CD14-positive monocyte (primary cell): Measurements from ENCODE around the gene SEMA3G. TPM values are rescaled to one million over a fixed set of nuclear protein-coding genes. Genes with fewer than 3 reads are reported as not detected.

ENCODE experiments used
- DNase-seq, 3 donors: peaks; one replicate each; pipeline ENCODE4 v3.0.0-alpha.2; 2011 to 2022
- H2AFZ ChIP-seq: 2 replicates; pipeline ENCODE4 v1.6.0; 2012; ENCODE audit warnings: mild to moderate bottlenecking, low read depth, low read length, inconsistent platforms; ENCODE audit not compliant: insufficient read depth, poor library complexity, severe bottlenecking
- H3K27ac ChIP-seq, 2 donors: 1 replicate in 1 of 2; 2 replicates in 1 of 2; pipeline ENCODE4 v1.5.1; 2012 to 2013; ENCODE audit warnings: low read length in 2 of 2, control low read depth in 1 of 2, inconsistent platforms in 1 of 2, low read depth in 1 of 2, mild to moderate bottlenecking in 1 of 2
- H3K27me3 ChIP-seq, 2 donors: one replicate each; pipeline versions ENCODE4 v1.6.0 to v1.6.1; 2011 to 2013; ENCODE audit warnings: low read length in 2 of 2; ENCODE audit not compliant: control insufficient read depth in 2 of 2, insufficient read depth in 2 of 2
- H3K36me3 ChIP-seq, 2 donors: replicated peaks in 1 of 2; 1 replicate in 1 of 2; 2 replicates in 1 of 2; pipeline versions ENCODE4 v1.5.1 to v1.6.1; 2012 to 2013; ENCODE audit warnings: low read length in 2 of 2, control low read depth in 1 of 2, inconsistent platforms in 1 of 2, mild to moderate bottlenecking in 1 of 2; ENCODE audit not compliant: insufficient read depth in 2 of 2, control insufficient read depth in 1 of 2
- H3K4me1 ChIP-seq, 2 donors: 1 replicate in 1 of 2; 2 replicates in 1 of 2; pipeline versions ENCODE4 v1.5.1 to v1.6.1; 2012 to 2013; ENCODE audit warnings: low read length in 2 of 2, control low read depth in 1 of 2, inconsistent platforms in 1 of 2, mild to moderate bottlenecking in 1 of 2, moderate library complexity in 1 of 2; ENCODE audit not compliant: insufficient read depth in 2 of 2, control insufficient read depth in 1 of 2
- H3K4me2 ChIP-seq: replicated peaks from 2 replicates; pipeline ENCODE3; 2012; ENCODE audit warnings: low read length, moderate library complexity, mild to moderate bottlenecking; ENCODE audit not compliant: poor library complexity, severe bottlenecking; ENCODE audit errors: extremely low read depth
- H3K4me3 ChIP-seq, 3 experiments: fragments of 200-600 bp in 1 of 3; sonication (generic) in 1 of 3; replicated peaks in 1 of 3; 1 replicate in 2 of 3; 2 replicates in 1 of 3; pipeline ENCODE4 v1.5.1; 2011 to 2013; ENCODE audit warnings: low read length in 3 of 3, mild to moderate bottlenecking in 3 of 3, control low read depth in 2 of 3, low read depth in 2 of 3, inconsistent platforms in 1 of 3, moderate library complexity in 1 of 3
- H3K79me2 ChIP-seq: 2 replicates; pipeline ENCODE4 v1.6.0; 2012; ENCODE audit warnings: mild to moderate bottlenecking, control low read depth, inconsistent platforms, low read length, moderate library complexity; ENCODE audit not compliant: insufficient read depth
- H3K9ac ChIP-seq: 2 replicates; pipeline ENCODE4 v1.6.0; 2017; ENCODE audit warnings: low read length, mild to moderate bottlenecking; ENCODE audit not compliant: insufficient read depth, poor library complexity, severe bottlenecking
- H3K9me3 ChIP-seq, 2 donors: replicated peaks in 1 of 2; 1 replicate in 1 of 2; 2 replicates in 1 of 2; pipeline versions ENCODE4 v1.5.1 to v1.6.1; 2012 to 2013; ENCODE audit warnings: low read length in 2 of 2, control low read depth in 1 of 2; ENCODE audit not compliant: control insufficient read depth in 1 of 2, insufficient read depth in 1 of 2
- H4K20me1 ChIP-seq: 2 replicates; pipeline ENCODE4 v1.6.0; 2012; ENCODE audit warnings: mild to moderate bottlenecking, low read length, control low read depth, moderate library complexity; ENCODE audit not compliant: insufficient read depth
- H3K27ac Mint-ChIP-seq, 7 donors: one replicate each; pipeline ENCODE4 v1.8.0; 2020; ENCODE audit warnings: mild to moderate bottlenecking in 7 of 7, mixed read lengths in 7 of 7, moderate library complexity in 6 of 7, inconsistent platforms in 2 of 7
- H3K27me3 Mint-ChIP-seq, 3 donors: one replicate each; pipeline ENCODE4 v1.8.0; 2021 to 2022; ENCODE audit warnings: low read depth in 3 of 3, mild to moderate bottlenecking in 3 of 3, mixed read lengths in 3 of 3, moderate library complexity in 3 of 3, inconsistent platforms in 1 of 3
- H3K36me3 Mint-ChIP-seq, 2 donors: one replicate each; pipeline ENCODE4 v1.8.0; 2020; ENCODE audit warnings: mixed read lengths in 2 of 2, inconsistent platforms in 1 of 2, mild to moderate bottlenecking in 1 of 2
- H3K4me1 Mint-ChIP-seq: one replicate; pipeline ENCODE4 v1.8.0; 2020; ENCODE audit warnings: mild to moderate bottlenecking, mixed read lengths
- H3K4me3 Mint-ChIP-seq, 2 donors: one replicate each; pipeline ENCODE4 v1.8.0; 2020; ENCODE audit warnings: mild to moderate bottlenecking in 2 of 2, mixed read lengths in 2 of 2, moderate library complexity in 1 of 2
- H3K9me3 Mint-ChIP-seq, 7 donors: one replicate each; pipeline ENCODE4 v1.8.0; 2020 to 2022; ENCODE audit warnings: mixed read lengths in 7 of 7, mild to moderate bottlenecking in 6 of 7, moderate library complexity in 6 of 7, inconsistent platforms in 2 of 7
- WGBS: methylation state at CpG from one replicate; pipeline ENCODE4 v1.1.5; 2013; ENCODE audit warnings: missing lambda C conversion rate; ENCODE audit not compliant: insufficient coverage; 5-methylcytosine and 5-hydroxymethylcytosine counted together
- intact Hi-C, 2 donors: fragments of 100-400 bp; cut with micrococcal nuclease; formaldehyde crosslinking; loops; one replicate each; pipeline versions ENCODE4 v1.15.0 to v1.15.1; 2023
- polyA plus RNA-seq, 3 donors: library from polyadenylated mRNA; depleted of rRNA in 1 of 3; unstranded in 2 of 3; stranded (reverse) in 1 of 3; fragments of 300-500 nt in 2 of 3; fragments of >200 nt in 1 of 3; fragmentation: Illumina TruSeq in 2 of 3; gene quantifications; 1 replicate in 2 of 3; 2 replicates in 1 of 3; pipeline ENCODE4 v1.2.3, GENCODE V29; 2012 to 2021
- TF ChIP-seq, protein P1 (sequence below): fragments of 200-600 bp; IDR thresholded peaks from one replicate; pipeline ENCODE4 v1.8.0; 2022; ENCODE audit warnings: antibody characterized with exemption, mild to moderate bottlenecking

SEMA3G gene
- polyA plus RNA-seq, 3 donors = 0.03 TPM; not detected in 2

DNA sequence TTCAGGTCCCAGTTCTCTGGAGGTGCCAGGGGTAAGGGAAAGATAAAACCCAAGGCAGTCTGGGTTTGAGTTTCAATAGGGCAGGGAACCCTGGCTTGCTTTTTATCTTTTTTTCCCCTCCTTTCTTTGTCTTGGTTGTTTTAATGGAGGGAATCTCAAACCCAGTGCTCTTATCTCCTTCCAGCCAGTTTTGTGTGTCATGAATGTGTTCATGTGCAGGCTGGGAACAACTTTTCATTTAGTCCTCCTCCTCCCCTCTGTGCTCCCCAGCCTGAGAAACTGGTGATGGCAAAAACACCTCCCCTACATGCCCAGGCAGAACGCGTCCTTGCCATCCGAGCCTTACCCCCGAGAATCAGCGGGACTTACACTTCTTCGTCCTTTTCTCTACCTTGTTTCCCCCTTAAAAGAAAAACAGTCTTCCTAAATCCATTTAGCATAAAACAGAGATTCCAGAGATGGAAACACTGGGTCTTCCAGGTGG lies 10.9 kb downstream of the SEMA3G start:
- Histone ChIP-seq H2AFZ (no peak overlapping the region), H3K4me3 (no peak overlapping the region), H3K4me2 (no peak overlapping the region), H3K79me2 (no peaks in the 10 kb centered on the region), H4K20me1 (no peaks in the 10 kb centered on the region), H3K27ac (no peak overlapping the region), H3K9me3 (no peaks in the 10 kb centered on the region), H3K9ac (no peak overlapping the region), H3K4me1 (peaks cover 36 to 39% of the 10 kb centered on the region in 2 donors), H3K36me3 (no peaks in the 10 kb centered on the region), H3K27me3 (no peaks in the 10 kb centered on the region)
- Mint-ChIP-seq H3K27me3 (peaks cover 2 to 9% (median 6%) of the 10 kb centered on the region in 3 donors), H3K27ac (no peak overlapping the region), H3K4me1 (peaks cover 41% of the 10 kb centered on the region), H3K9me3 (peaks cover 0 to 3% (median 0%) of the 10 kb centered on the region in 7 donors), H3K4me3 (peak overlapping the region in 1 of 2 donors; percentile 26), H3K36me3 (no peaks in the 10 kb centered on the region)
- no peak for DNase-seq
- intact Hi-C loops = no loop called here
- 97% methylated on average over 6 of the region's 6 CpGs for WGBS
- TF ChIP-seq, protein P1, sequence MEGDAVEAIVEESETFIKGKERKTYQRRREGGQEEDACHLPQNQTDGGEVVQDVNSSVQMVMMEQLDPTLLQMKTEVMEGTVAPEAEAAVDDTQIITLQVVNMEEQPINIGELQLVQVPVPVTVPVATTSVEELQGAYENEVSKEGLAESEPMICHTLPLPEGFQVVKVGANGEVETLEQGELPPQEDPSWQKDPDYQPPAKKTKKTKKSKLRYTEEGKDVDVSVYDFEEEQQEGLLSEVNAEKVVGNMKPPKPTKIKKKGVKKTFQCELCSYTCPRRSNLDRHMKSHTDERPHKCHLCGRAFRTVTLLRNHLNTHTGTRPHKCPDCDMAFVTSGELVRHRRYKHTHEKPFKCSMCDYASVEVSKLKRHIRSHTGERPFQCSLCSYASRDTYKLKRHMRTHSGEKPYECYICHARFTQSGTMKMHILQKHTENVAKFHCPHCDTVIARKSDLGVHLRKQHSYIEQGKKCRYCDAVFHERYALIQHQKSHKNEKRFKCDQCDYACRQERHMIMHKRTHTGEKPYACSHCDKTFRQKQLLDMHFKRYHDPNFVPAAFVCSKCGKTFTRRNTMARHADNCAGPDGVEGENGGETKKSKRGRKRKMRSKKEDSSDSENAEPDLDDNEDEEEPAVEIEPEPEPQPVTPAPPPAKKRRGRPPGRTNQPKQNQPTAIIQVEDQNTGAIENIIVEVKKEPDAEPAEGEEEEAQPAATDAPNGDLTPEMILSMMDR = no peak

DNA sequence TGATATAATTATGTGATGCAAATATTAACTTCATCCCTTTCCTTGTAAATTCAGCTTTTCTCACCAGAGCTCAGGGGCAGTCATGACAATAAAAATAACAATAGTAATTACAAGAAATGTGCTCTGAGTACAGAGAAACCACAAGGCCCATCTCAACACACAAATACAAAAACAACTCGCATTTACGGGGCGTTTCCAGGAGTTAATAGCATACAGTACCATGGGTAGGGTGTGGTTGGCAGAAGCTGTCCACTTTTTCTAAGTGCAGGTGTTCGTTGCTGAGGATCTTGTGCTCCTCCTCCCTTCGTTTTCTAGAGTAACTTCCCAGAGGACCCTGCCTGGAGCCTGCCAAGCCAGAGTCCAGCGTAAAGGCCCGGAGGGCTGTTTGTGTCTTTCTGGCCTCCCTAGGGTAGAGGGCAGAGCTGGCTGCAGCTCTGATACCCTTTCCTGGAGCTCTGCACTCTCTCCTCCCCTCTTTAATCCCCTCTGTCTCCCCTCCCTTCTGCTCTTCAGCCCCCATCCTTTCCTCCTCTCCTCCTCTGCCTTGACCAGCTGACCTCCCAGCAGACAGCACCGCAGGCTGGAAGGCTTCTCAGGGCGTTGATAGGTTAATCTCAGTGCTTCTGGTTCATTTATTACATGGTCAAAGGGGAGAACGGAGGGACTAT lies 11.4 kb downstream of the SEMA3G start:
- intact Hi-C loops = no loop called here
- DNase-seq = no peak

More for the DNA sequence above, 11.4 kb downstream of the SEMA3G start:
- Histone ChIP-seq H2AFZ (no peak overlapping the region), H3K4me3 (no peak overlapping the region), H3K27ac (no peak overlapping the region), H3K4me1 (peaks cover 36 to 43% of the 10 kb centered on the region in 2 donors), H3K4me2 (no peak overlapping the region), H3K9me3 (no peaks in the 10 kb centered on the region), H3K36me3 (no peaks in the 10 kb centered on the region), H3K79me2 (no peaks in the 10 kb centered on the region), H3K9ac (no peak overlapping the region), H3K27me3 (no peaks in the 10 kb centered on the region), H4K20me1 (no peaks in the 10 kb centered on the region)
- Mint-ChIP-seq H3K9me3 (peaks cover 0 to 3% (median 0%) of the 10 kb centered on the region in 7 donors), H3K27ac (peak overlapping the region in 1 of 7 donors; percentile 26), H3K4me1 (peaks cover 45% of the 10 kb centered on the region), H3K4me3 (no peak overlapping the region), H3K27me3 (peaks cover 2 to 10% (median 6%) of the 10 kb centered on the region in 3 donors), H3K36me3 (no peaks in the 10 kb centered on the region)
- 100% methylated on average over 5 of the region's 10 CpGs for WGBS
- TF ChIP-seq, protein P1 = no peak
